GM19025 (cell line): ENCODE data around the gene GPRIN3.
"Not testable (repeated sequence)": the region's sequence is repeated elsewhere in the genome, so short reads cannot be mapped to it uniquely, and the experiment has no call there.

ENCODE experiments used
- ATAC-seq: cut with Tn5 transposase; IDR thresholded peaks from one replicate; pipeline ENCODE4 v1.9.1; 2021; ENCODE audit warnings: mild to moderate bottlenecking, low read depth, moderate library complexity; ENCODE audit not compliant: unreplicated experiment

GPRIN3 gene

DNA sequence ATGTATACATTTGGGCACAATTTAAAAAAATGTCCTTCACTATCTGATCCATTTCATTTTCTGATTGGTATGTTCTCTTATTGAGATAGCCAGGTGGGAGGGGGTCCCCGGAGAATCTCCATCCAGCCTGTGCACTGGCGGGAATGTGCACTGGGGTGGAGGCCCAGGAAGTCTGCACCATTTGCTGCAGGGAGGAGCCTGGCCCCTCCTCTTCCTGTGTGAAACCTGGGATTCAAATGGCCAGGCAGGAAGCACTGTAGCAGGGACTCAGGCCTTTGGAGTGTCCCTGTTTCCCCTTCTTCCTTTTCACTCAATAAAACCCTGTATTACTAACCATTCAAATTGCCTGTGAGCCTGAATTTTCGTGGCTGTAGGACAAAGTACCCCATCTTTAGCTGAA is 44.3 kb downstream of the GPRIN3 start:
- ATAC-seq = no peak

DNA sequence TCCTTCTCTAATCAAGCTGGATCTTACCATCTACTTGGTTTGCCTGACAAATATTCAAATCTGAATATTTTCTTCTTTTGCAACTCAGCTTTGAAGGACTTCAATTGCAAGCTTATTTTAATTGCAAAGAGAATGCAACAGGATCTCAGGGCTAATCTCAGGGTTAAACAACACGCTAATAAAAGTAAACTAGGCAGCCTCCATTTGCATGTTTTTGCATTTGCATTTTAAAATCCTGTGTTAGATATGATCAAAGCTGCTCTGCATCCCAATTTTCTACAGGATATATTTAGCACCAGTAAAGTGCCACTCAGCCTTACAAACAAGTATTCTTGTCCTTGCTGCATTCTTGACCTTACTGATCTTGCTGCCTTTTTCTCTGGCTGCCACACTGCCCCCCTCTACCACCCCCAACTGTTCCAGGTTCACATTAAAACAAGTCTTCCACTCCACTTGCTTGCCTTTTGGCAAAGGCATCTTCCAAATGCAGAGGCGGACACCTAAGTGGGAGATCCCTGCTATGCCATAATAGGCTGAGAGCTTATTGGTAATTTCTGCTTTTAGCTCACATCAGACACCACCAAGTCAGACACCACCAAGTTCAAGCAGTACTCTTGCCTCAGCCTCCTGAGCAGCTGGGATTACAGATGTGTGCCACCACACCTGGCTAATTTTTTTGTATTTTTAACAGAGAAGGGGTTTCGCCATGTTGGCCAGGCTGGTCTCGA is 48.1 kb downstream of the GPRIN3 start:
- no peak for ATAC-seq

DNA sequence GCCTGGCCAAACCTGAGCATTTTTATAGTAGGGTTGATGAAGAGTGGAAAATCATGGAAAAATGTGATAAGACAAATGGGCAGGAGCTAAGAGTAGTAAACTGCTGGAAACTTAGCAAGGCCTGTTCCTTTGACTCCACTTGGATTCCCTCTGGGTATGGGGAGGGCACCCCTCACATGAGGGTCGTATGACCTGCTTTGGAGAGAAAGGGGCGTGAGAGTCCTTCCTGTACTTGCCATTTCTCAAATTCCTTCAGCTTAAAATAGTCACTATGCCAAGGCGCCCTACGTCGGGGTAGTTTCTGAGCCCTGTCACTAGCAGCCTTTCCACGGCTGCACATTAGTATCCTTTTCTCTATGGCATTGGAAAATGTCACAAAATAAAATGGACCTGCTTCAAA is 49.1 kb downstream of the GPRIN3 start:
- no peak for ATAC-seq

DNA sequence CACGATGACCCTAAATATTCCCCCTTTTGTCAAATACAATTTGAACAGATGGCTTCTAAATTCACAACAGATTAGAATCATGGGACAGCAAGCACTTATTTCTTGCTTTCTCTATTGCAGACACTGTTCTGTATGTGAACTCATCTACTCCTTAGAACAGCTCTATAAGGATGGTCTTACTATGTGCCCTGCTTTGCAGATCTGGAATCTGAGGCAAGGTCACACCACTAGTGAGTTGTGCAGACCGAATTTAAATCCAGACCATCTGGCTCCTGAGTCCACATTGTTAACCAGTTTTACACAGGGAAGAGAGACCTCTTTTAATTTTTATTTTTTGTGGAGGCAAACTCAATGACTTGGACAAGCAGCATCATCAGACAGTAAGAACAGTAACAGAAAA is 50.2 kb downstream of the GPRIN3 start:
- no peak for ATAC-seq

DNA sequence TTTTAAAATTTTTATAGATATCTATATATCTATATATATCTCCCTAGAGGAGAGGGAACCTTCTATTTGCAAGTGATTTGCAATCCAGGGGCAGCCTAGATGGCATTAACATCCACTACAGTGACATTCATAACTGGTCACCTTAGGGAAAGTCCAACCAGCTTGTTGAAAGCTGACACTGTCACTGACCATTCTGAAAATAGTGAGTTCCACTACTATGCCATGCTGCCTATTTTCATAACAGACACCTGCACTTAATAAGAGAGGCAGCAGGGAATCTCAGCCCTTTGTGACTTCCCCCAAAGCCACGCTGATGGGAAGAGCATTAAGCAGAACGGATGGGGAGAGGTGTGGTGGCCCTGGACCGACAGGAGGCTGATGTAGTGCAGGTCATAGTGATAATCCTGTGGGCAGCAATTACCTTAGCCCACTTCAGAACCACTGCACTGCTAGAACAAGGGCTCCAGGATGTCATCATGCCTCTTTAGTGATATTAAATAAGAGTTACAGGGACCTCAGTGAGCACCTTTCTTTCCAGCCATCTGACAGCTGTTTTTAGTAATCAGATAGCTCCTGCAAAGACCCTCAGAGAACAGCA is 51.3 kb downstream of the GPRIN3 start:
- ATAC-seq = no peak

DNA sequence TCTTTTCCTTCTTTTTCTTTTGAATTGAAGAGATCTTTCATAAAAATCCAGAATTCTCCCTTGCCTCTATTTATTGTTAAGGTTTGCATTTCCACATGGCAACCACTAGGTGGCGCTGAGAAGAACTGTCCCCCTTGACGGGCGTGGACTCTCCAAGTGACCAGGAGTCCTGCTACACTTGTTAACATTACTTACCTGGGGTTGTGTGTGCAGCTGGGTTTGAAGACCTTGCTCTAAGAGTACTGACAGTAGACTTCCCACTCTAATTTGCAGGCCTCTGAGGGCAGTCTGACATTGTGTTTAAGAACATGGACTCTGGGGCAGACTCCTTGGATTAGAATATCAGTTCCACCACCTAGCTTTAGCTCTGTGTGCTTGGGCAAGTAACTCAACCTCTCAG is 52.8 kb downstream of the GPRIN3 start:
- no peak for ATAC-seq

DNA sequence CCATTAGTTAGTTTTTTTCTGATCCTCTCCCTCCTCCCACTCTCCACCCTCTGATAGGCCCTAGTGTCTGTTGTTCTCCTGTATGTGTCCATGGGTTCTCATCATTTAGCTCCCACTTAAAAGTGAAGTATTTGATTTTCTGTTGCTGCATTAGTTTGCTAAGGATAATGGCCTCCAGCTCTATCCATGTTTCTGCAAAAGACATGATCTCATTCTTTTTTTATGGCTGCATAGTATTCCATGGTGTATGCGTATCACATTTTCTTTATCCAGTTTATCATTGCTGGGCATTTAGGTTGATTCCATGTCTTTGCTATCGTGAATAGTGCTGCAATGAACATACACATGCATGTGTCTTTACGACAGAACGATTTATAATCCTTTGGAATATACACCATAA is 53.3 kb downstream of the GPRIN3 start:
- ATAC-seq = not testable (repeated sequence)

DNA sequence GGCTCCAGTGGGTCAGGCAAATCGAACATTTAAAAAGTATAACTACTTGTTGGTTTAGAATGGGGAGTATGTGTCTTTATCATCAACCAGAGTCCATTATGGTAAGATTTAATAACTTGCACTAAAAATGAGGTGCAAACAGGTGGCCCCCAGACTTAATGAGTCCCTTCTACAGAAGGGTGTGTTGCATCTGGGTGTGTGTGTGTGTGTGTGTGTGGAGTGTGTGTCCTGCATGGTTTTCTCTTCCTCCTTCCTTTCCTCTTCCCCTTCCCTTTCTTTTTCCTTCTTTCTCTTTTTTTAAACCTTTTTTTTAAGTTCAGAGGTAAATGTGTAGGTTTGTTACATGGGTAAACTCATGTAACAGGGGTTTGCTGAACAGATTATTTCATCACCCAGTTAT is 53.7 kb downstream of the GPRIN3 start:
- no peak for ATAC-seq

DNA sequence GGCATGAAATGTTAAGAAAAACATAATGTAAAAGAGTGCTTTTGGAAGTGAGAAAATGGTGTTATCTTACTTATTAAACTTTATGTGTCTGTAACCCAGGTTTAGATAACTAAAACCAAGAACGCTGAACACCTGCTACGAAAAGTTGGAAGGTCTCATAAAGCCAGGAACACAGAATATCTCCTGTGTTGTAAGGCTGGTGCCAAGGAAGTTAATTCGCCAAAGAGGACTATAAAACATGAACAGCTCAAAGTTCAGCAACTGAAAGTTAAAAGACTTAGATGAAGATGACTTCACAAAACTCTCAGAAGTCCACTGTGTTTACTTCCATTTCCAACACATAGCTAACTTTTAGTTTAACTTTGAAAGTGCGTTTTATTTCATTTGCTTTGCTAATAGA is 54.3 kb downstream of the GPRIN3 start:
- ATAC-seq = no peak

DNA sequence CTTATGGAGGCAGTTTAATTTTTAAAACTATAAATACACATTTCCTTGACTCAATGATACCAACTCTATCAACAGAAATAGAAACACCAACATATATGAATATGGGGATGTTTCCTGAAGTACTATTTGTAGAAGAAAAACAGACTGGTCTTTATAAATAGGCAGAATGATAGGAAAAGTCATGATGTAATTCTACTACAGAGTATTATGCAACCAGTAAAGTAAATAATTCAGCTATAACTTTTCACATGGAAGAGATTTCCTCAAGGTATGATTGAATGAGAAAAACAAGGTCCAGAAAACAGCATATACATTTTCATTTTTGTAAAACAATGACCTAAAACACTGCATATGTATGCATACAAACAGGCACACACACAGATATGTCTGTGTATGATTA is 56.2 kb downstream of the GPRIN3 start:
- ATAC-seq = no peak

DNA sequence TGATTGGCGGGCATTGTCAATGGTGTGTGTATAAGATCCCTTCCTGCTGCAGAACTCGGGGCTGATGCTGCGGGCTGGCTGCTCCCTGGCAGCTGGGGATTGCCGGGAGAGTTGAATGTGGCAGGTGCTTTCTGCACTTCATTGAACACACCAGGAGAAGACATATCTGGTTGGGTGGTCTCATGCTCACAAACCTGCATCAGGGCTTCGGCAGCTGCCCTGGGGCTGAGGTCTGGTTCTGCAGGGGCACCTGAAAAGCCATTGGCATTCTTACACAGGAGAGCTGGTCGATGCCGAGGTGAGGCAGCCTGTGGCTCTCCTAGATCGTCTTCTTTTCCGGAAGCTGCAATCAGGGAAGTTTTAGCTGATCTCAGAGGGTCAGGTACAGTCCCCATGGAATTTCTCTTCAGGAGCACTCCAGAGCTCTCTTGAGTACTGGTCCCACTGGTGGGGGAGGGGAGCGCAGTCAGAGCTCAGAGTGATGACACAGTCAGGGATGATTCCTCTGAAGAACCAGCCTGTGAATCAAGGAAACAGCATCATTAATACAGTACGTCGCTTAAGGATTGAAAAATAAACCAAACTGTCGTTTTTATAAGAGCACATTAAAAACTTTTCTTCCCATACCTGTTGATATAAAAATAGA is 57.8 kb downstream of the GPRIN3 start:
- ATAC-seq = no peak

DNA sequence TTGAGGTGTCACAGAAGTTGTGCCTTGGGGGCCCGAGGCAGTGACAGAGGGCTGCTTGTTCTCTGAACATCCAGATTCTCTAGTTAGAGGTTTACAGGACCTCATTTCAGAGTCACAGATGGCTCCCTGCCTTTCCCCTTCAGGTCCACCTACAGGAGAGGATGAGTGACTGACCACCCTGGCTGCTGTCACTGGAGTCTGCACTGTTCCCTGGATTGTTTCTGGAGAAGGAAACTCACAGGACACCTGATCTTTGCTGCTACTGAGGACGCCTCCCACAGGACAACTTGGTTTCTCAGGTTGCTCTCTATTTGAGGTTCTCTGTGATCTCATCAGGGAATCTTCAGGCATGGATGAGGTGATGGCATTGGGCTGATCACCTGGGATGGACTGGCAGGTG is 58.3 kb downstream of the GPRIN3 start:
- no peak for ATAC-seq

DNA sequence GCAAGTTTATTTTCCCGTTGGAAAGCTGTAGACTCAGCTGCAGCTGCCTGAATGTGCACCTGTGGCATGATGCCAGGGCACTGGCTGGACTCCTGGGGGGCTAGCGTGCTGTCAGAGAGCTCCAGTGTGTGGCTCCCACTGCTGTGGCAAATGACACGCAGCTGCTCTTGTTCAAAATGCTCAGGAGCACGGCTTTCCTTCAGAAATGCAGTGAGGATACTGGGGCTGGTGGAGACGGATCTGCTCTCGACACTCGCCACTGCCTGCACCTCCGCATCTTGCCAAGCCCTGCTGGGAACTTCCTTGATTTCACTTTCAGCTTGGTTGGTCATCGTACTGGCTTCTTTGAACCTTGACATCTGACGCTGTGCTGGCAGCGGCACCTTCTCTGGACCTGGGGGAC is 58.7 kb downstream of the GPRIN3 start:
- ATAC-seq = no peak

DNA sequence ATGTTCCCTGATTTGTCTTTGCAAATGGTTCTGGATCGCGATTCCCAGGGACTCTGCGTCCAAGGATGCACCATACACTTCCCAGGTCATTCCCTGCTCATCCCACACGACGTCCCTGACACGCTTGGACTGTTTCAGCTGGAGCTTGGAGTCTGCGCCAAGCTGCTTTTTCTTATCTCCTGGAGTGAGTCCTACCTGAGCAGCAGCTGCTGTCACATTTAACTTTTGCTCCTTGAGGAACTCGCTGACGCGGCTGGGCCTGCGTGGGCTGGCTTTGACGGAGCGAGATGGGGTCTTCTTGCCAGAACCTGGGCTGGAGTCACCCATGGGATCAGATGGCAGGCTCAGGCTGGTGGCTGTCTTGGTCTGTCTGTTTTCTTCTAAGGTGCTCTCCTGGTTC is 59.6 kb downstream of the GPRIN3 start:
- ATAC-seq = no peak

DNA sequence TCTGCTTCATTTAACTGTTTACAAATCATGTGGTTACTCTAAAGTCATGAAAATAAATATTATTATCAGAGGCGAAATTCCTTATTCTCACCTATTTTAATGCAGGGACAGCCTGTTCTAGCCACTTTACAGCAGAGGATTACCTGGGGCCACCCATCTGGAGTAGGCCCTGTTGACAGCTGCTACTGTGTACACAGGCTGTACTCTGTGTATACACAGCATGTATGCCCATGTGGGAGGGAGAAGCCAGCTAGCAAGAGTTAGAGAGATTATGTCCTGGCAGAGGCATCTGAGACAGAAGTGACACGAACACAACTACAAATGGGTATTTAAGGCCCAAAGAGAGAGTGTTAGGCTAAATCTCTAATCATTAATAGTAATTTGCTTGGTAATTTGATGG is 62.1 kb downstream of the GPRIN3 start:
- ATAC-seq = no peak

DNA sequence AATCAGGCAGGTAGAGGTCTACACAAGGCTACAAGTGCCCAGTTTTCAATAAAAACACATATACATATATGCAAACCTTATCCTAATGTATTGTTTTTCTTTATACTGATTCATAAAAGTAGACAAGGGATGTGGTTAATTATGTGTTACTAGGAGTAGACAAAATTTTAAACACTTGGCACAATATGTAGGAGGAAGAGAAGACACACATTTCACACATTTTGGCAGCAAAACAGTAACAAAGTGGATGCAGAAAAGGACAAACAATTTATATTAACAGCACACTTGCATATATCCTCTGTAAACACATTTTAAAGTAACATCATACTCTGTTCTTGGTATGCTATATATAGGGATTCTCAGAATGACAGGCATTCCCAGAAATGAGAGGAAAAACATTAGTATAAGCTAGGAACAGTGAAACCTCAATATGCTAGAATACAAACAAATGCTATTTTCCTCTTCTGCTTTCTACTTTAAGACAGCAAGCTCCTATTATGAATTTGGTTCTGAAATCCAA is 63.8 kb downstream of the GPRIN3 start:
- ATAC-seq = no peak

DNA sequence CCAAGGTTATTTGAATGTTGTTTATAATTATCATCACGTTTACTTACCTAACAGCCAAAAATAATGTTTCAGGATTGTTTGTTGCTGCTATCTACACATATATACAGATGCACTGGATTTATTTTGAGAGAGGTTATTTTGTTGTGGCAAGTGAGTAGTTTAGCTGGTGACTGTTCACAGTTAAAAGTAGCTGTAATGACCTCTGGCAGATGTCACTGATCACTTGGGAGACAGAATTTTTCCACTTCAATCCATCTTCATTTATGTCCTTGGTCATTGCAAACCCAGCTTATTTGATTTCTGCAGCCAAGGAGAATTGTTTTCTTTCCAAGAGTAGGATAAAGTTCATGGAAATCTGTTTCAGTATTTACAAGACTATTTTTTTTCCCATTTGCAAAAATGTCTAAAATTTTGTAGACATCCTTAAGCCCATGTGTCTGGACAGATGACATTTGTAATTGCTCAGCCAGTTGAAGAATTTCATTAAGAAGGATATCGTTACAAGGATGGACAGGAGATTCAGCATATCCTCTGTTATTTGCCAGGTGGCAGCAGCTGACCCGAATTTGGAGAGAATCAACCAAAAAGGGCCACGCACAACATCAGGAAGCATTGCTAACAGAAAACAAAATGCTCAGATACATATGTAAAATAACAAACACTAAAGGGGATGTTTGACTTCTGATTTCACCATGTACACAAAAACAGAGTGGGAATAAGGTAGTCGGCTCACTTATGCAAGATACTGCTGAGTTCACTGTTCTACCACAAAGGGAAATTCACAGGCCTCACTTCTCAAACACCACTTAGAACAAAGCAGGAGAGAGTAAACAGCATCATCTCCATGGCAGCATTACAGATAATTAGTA is 64.5 kb downstream of the GPRIN3 start:
- ATAC-seq = no peak

DNA sequence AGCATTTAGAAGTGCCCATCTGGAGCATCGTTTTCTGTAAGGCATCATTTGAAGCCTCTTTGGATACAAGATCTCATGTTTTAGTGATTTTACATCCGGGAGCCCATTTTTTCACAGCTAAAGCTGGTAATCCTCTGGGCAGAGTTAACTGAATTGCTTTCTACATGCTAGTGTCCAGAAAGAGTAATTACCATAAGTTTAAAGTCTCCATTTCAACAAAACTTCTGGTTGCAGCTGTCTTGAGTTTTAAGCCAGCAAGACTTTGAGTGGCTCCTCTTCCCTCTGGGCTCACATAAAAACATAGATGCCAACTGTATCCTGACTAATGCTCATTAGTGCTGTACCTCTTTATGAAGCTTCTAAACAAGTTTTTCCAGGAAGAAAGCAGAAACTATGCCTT is 65.4 kb downstream of the GPRIN3 start:
- ATAC-seq = no peak

DNA sequence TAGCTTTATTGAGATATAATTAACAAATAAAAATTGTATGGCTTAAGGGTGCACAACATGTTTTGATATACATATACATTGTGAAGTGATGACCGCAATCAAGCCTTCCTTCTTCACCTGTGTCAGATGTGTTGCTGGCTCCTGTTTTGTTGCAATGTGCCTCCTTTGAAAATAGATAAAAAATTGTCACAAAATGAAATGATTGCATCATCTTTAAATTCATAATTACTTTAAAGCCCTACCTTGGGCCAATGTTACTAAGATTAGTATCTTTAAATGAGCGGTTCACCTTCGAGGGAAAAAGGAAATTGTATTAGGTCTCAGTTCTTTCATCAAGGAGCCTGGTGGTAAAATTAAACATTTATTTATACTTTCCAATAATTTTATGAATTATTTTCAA is 77.3 kb downstream of the GPRIN3 start:
- no peak for ATAC-seq

DNA sequence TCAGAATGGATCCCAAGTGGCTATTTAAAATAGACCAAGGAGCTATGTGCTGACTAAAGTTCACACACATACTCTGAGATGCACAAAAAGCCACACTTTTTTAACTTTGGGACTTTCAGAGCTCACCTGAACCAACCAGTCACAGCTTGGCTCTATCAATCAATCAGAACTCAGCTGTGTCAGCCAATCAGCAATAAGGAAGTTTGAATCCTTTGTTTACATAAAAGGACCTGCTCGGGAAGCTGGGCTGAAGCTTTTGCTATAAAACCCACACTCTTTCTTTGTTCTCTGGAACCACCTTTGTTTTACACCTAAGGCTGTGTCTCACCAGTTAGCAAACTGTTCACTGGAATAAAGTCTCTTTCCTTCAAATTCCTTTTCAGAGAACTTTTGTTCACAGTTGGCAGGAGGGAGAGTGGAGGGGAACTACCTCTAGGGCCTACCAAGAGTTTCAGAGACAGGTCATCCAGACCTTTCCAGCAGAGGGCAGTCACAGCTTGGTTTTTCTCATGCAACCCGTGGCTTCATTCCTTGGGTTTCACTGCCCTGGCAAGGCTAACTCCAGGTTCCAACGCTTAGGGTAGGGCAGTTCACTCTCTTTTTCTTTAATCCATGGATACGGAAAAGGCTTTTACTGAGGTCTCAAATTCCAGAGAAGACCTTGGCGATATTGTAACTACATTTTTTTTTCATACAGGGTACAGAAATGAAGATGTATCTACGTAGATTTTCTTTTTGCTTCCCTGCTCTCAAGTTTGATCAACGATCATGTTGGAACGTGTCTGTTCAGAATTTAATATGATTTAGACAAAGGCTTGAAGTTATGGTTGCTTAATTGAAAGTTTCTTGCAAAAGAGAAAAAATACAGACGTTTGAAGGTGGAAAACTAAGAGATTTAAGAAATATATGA is 80.7 kb downstream of the GPRIN3 start:
- peak; percentile 96 for ATAC-seq
